Peyer's patch (tissue), 4 donors: ENCODE results near the gene DNAJB12. TPM values are rescaled to one million over a fixed set of nuclear protein-coding genes. Genes with fewer than 3 reads are reported as not detected.
"Not testable (repeated sequence)": the region's sequence is repeated elsewhere in the genome, so short reads cannot be mapped to it uniquely, and the experiment has no call there.

Experiments used
- DNase-seq, 3 donors: peaks; one replicate each; pipeline ENCODE4 v3.0.0-alpha.2; 2017 to 2019
- H3K27ac ChIP-seq, 4 donors: fragments of 200-600 bp; sonication (generic); one replicate each; pipeline ENCODE4 v1.5.1; 2016 to 2019
- H3K27me3 ChIP-seq, 2 donors: fragments of 200-600 bp; sonication (generic); one replicate each; pipeline ENCODE4 v1.5.1; 2019
- H3K36me3 ChIP-seq, 3 donors: fragments of 200-600 bp; sonication (generic); one replicate each; pipeline ENCODE4 v1.5.1; 2016 to 2019
- H3K4me1 ChIP-seq, 4 donors: fragments of 200-600 bp; sonication (generic); one replicate each; pipeline ENCODE4 v1.5.1; 2016 to 2019
- H3K4me3 ChIP-seq, 4 donors: fragments of 200-600 bp; sonication (generic); 1 replicate in 3 of 4; 2 replicates in 1 of 4; pipeline ENCODE4 v1.5.1; 2016 to 2019; ENCODE audit warnings: mild to moderate bottlenecking in 1 of 4
- H3K9me3 ChIP-seq, 4 donors: fragments of 200-600 bp; sonication (generic); one replicate each; pipeline ENCODE4 v1.5.1; 2016 to 2019; ENCODE audit warnings: mild to moderate bottlenecking in 1 of 4
- POLR2A ChIP-seq, 2 donors: fragments of 450-650 bp; IDR thresholded peaks; one replicate each; pipeline ENCODE4 v1.5.1; 2017; ENCODE audit warnings: antibody characterized with exemption in 2 of 2, mild to moderate bottlenecking in 2 of 2, moderate library complexity in 2 of 2
- total RNA-seq, 4 donors: library from RNA; depleted of rRNA; stranded (reverse); fragments of >200 nt; gene quantifications; one replicate each; pipeline ENCODE4 v1.1.0, GENCODE V29; 2016
- TF ChIP-seq, protein P1 (sequence below), 6 experiments: fragments of 450-650 bp in 4 of 6; fragments of 200-600 bp in 2 of 6; sonication (generic) in 1 of 6; IDR thresholded peaks; one replicate each; pipeline ENCODE4 v1.5.1; 2017 to 2019; ENCODE audit warnings: antibody characterized with exemption in 6 of 6, mild to moderate bottlenecking in 3 of 6, moderate library complexity in 1 of 6

Gene DNAJB12
- total RNA-seq, 4 donors from 2014 or later: 33.0 to 54.1 (median 47.2) TPM

GRCh38 chr10:72309290-72310240 lies 45.2 kb downstream of the DNAJB12 start:
- Histone ChIP-seq H3K9me3 (no peaks in the 10 kb centered on the region), H3K4me1 (peaks cover 3 to 30% (median 5%) of the 10 kb centered on the region in 4 donors), H3K36me3 (no peaks in the 10 kb centered on the region), H3K4me3 (no peak overlapping the region), H3K27ac (peak overlapping the region in 3 of 4 donors; percentile 66 to 87 (median 66)), H3K27me3 (no peaks in the 10 kb centered on the region)
- peak in 2 of 3 donors; percentile 74 to 81 for DNase-seq
- TF ChIP-seq, protein P1, sequence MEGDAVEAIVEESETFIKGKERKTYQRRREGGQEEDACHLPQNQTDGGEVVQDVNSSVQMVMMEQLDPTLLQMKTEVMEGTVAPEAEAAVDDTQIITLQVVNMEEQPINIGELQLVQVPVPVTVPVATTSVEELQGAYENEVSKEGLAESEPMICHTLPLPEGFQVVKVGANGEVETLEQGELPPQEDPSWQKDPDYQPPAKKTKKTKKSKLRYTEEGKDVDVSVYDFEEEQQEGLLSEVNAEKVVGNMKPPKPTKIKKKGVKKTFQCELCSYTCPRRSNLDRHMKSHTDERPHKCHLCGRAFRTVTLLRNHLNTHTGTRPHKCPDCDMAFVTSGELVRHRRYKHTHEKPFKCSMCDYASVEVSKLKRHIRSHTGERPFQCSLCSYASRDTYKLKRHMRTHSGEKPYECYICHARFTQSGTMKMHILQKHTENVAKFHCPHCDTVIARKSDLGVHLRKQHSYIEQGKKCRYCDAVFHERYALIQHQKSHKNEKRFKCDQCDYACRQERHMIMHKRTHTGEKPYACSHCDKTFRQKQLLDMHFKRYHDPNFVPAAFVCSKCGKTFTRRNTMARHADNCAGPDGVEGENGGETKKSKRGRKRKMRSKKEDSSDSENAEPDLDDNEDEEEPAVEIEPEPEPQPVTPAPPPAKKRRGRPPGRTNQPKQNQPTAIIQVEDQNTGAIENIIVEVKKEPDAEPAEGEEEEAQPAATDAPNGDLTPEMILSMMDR (IDR thresholded peaks at IDR 0.05): no peak
- TF ChIP-seq POLR2A (IDR thresholded peaks at IDR 0.05): no peak

DNA sequence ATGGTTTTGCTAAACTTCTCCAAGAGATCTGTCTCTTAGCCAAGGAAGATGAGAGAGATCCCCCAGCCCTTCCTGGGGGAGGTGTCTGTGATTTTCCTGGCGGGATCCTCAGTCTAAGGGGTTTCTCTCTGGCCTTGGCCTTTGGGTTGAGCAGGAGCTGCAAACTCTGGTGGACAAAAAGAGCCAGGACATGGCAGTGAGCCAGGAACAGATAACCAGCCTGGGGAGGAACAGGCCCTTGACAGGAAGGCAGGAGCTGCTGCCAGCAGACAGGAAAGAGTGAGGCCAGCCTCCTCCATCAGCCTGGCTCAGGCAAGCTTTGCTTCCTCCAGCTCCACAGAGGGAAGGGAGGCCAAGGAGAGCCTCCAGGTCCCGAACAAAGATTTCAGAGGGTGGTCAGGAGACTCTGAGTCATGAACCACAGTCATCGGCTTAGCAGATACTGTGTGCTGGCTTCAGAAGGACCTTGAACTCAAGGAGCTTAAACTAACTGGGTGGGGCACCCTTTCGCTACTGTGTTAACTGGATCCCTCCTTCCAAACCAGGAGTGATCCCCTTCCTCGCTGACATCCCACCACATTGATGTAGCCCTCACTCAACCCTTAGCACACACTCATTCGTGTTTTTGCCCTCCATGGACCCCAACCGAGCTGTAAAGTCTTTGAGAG lies 46.3 kb downstream of the DNAJB12 start:
- H3K4me1 ChIP-seq: peaks cover 3 to 30% (median 5%) of the 10 kb centered on the region in 4 donors
- H3K9me3 ChIP-seq: no peaks in the 10 kb centered on the region
- H3K4me3 ChIP-seq: no peak overlapping the region
- H3K27me3 ChIP-seq: no peaks in the 10 kb centered on the region
- H3K36me3 ChIP-seq: no peaks in the 10 kb centered on the region
- peak overlapping the region; percentile 46 to 87 (median 66) for H3K27ac ChIP-seq
- DNase-seq: peak in 2 of 3 donors; percentile 74 to 83
- TF ChIP-seq, protein P1 (IDR thresholded peaks at IDR 0.05): peak in 3 of 6 experiments; percentile 3 to 35 (median 12)
- peak in 1 of 2 donors; percentile 12 for TF ChIP-seq POLR2A (IDR thresholded peaks at IDR 0.05)

GRCh38 chr10:72307711-72308110 lies 47.0 kb downstream of the DNAJB12 start:
- not testable (repeated sequence) for H3K36me3 ChIP-seq, H3K4me3 ChIP-seq, H3K27me3 ChIP-seq, H3K9me3 ChIP-seq, DNase-seq
- H3K27ac ChIP-seq: peak overlapping the region in 2 of 4 donors; percentile 66 to 87
- peaks cover 3 to 30% (median 5%) of the 10 kb centered on the region in 4 donors for H3K4me1 ChIP-seq

GRCh38 chr10:72306215-72306760 lies 48.4 kb downstream of the DNAJB12 start:
- Histone ChIP-seq H3K27me3 (no peaks in the 10 kb centered on the region), H3K9me3 (no peaks in the 10 kb centered on the region), H3K36me3 (no peaks in the 10 kb centered on the region), H3K4me3 (no peak overlapping the region), H3K4me1 (peaks cover 3 to 30% (median 5%) of the 10 kb centered on the region in 4 donors), H3K27ac (no peak overlapping the region)
- DNase-seq: no peak
- TF ChIP-seq, protein P1 (IDR thresholded peaks at IDR 0.05): no peak
- TF ChIP-seq POLR2A (IDR thresholded peaks at IDR 0.05): no peak

GRCh38 chr10:72303424-72304128 lies 51.1 kb downstream of the DNAJB12 start:
- no peaks in the 10 kb centered on the region for H3K27me3 ChIP-seq
- no peaks in the 10 kb centered on the region for H3K36me3 ChIP-seq
- peaks cover 0 to 10% (median 3%) of the 10 kb centered on the region in 4 donors for H3K4me1 ChIP-seq
- DNase-seq: peak in 1 of 3 donors; percentile 51
- H3K9me3 ChIP-seq: no peaks in the 10 kb centered on the region
- no peak overlapping the region for H3K27ac ChIP-seq
- TF ChIP-seq POLR2A (IDR thresholded peaks at IDR 0.05): no peak
- TF ChIP-seq, protein P1 (IDR thresholded peaks at IDR 0.05): no peak
- no peak overlapping the region for H3K4me3 ChIP-seq
